TTC549 (cell line): Measurements from ENCODE around the gene MOV10L1.

Experiments
- FAIRE-seq: peaks from 2 replicates; lab custom pipeline; 2012; peaks lifted over from hg19 to GRCh38; lab: Jason Lieb, UNC

Gene MOV10L1

GRCh38 chr22:50058906-50059880 lies 30.6 kb upstream of the MOV10L1 start:
- FAIRE-seq = no peak

GRCh38 chr22:50059881-50060262 lies 29.9 kb upstream of the MOV10L1 start:
- FAIRE-seq = no peak

DNA sequence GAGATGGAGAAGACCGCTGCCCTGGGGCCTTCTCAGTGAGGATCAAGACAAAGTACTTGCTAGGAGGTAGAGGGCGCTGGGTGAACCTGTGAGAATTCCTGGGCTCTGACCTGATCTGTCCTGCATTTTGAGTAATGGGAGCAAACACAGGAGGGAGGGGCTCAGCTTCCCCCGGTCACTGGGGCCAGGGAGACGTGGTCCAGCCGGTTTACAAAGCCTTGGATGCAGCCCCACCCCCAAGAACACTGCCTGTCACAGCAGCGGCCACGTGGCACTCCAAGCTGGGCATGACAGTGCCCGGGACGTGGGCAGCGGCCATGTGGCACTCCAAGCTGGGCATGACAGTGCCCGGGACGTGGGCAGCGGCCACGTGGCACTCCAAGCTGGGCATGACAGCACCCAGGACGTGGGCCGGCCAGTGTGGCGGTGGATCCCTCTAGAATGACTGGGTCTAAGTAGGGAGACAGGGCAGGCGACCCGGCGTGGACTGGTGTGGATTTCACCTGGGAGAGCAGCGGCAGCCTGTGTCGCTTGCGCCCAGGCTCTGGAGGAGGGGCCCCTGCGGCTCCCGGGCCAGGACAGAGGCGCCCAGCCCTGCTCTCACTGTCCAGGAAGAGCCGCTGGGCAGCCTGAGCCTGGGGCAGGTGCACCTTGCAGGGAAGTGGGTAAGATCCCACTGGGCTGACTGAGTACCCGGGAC lies 29.2 kb upstream of the MOV10L1 start:
- no peak for FAIRE-seq

DNA sequence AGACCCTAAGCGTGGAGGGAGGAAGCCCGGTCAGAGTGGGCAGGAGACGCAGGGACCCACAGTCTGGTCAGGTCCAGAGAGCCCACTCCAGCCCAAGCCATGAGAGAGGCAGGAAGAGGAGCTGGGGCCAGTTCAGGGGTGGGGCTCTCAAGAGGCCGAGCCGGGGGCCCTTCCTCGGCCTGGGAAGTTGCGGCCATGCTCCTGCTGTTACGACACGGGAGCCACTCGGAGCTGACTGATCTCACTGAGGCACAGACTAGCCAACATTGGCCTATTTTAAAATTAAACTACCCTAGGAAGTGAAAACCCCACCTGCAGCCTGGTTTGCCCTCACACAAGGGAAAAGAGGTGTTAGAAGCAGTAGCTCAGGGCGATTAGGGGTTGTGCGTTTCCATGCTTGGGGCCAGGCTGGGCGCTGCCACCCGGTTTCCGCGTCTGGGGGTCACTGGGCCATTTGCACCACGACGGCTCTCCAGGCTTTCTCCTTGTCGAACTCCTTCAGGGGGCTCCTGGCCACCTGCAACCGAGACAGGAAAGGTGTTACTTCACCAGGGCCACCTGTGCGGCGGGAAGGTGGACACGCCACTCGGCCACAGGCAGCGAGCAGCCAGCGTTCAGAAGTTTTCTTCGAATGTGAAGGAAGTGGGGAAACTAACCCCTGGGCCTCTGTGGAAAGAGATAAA lies 28.5 kb upstream of the MOV10L1 start:
- no peak for FAIRE-seq

- no peak for FAIRE-seq
Measured at GRCh38 chr22:50061824-50062355, 27.9 kb upstream of the MOV10L1 start.

- no peak for FAIRE-seq
Measured at GRCh38 chr22:50062509-50063135, 27.2 kb upstream of the MOV10L1 start.

DNA sequence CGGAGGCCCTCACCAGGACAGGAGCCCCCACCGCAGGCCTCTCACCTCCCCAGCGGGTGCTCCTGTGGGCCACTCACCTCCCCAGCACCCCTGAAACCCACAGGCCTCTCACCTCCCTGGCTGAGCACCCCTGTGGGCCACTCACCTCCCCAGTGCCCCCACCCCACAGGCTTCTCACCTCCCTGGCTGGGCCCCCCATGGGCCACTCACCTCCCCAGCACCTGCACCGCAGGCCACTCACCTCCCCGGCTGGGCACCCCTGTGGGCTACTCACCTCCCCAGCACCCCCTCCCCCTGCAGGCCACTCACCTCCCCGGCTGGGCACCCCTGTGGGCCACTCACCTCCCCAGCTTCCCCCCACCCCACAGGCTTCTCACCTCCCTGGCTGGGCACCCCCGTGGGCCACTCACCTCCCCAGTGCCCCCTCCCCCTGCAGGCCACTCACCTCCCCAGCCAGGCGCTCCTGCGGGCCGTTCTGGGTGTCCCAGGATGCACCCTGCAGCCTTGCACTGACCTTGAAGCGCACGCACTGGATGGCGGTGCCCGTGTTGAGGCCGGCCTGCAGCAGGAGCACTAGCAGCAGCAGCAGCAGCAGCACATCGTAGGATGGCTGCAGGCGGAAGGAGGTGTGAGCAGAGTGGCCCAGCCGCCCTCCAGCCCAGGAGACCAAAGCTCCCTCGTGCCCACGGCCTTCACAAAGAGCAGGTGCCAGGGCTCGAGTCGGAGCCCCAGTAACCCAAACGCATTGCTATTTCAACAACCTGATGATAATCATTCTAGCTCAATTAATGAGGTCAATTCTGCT lies 26.0 kb upstream of the MOV10L1 start:
- no peak for FAIRE-seq

DNA sequence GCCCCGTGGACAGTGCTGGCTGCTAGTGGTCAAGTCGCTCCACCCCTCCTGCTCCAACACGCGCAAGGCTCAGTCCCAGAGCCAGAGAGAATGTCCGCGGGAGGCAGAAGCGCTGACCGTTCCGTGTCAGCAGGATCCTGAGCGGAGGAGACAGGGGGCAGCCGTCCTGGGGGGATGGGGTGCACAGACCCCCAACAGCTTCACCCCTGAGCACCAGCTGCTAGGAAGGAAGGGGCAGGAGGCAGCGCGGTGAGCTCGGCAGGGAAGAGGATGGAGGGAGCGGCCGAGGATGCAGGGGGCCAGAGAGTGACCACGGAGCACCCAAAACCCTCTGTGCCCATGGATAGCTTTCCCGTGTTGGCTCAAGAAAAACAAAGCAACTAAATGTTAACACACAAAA lies 25.4 kb upstream of the MOV10L1 start:
- FAIRE-seq = no peak

DNA sequence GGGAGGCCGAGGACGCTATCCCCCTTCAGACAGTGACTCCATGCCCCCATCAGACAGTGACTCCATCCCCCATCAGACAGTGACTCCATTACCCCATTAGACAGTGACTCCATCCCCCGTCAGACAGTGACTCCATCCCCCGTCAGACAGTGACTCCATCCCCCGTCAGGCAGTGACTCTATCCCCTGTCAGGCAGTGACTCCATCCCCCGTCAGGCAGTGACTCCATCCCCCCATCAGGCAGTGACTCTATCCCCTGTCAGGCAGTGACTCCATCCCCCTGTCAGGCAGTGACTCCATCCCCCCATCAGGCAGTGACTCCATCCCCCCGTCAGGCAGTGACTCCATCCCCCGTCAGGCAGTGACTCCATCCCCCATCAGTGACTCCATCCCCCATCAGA lies 22.6 kb upstream of the MOV10L1 start:
- no peak for FAIRE-seq

DNA sequence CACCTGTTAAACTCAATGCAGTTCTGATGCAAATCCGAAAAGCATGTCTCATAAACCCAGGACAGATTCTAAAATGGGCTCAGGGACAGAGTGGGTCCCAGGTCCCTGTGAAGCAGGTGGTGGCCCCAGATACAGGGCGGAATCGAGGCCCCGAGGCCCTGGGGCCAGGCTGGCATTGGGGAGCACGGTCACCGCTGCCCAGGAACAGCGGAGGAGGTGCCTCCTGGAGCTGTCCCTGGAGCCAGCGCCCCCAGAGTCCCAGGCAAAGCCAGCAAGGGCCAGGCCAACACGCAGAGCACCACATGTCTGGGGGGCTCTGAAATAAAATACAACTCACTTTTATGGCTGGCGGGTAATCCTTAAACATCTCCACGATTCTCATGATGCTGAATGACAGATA lies 21.7 kb upstream of the MOV10L1 start:
- no peak for FAIRE-seq

GRCh38 chr22:50070366-50070765 lies 19.4 kb upstream of the MOV10L1 start:
- no peak for FAIRE-seq

DNA sequence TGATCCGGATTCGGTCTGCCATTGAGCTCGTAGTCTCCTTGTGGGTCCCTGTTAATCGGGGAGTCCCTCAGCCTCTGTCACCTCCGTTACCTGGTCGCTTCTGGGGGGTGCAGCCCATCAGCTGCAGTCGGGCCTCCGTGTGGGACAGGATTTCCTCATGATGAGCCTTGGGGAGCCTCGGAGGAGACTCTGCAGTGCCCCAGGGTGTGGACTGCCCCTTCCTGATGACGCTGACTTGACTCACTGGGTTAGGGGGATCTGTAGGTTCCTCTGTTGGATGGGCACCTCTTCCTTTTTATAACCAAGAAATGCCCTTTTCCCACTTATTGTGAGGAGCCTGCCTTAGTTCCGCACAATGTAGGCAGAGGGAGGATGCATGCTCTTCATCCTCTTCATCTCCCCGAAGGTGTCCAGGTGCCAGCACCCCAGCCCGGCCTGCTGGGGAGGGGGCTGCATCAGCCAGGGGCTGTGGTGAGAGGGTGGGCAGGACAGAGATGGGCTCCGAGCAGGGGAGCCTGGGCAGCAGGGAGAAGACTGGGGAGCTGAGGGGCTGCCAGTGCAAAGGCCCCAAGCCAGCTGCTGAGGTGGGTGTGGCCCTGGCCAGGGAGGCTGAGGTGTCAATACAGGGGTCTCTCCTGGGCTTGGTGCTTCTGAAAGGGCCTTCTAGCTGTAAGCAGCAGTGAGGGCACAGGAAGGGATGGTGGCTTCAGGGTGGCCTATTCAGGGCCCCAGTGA lies 18.2 kb upstream of the MOV10L1 start:
- FAIRE-seq = no peak

DNA sequence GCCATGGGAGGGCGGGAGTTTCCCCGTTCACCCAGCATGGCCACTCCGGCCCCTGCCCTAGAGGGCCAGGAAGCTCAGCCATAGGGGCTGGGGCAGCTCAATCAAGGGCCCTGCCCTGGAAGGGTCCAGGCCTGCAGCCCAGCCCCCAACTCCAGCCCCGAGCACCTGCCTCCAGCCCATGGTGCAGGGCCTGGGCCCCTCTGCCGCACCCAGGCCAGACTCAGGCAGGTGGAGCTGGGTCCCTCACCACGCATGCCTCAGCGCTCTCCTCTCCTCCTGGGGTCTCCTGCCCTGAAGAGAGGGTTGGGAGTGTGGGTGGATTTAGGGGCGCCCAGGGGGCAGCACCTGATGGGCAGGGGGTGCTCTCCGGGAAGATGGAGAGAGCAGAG lies 17.6 kb upstream of the MOV10L1 start:
- no peak for FAIRE-seq

DNA sequence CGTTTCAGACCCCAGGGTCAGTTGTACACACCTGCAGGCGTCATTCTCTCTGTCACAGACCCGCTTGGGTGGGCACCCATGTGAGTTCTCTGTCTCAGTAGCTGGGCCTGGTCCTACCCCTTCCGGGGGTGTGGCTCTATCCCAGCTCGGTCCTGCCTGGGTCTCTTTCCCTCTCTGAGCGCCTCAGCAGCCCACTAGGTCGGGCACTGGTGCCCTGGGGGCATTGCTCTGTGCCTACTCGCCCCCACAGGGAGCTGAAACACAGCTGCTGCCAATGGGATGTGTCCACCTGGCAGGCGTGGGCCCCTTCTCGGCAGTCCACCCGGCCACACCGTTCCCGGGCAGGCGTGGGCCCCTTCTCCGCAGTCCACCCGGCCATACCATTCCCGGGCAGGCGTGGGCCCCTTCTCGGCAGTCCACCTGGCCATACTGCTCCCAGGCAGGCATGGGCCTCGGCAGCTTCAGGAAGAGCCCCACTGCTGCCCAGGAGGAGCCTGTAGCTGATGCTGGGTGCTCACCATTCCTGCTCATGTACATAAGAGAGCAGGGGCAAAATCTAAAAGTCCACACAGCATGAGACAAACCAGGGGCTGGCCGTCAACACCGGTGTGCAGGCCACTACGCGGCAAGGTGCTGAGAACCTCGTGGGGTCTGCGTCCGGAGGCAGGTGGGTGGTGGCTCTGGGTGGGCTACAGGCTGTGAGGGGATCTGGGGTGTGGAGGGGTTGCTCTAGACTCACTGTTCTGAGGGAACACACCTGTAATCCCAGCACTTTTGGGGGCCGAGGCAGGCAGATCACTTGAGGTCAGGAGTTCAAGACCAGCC lies 16.9 kb upstream of the MOV10L1 start:
- FAIRE-seq = no peak

DNA sequence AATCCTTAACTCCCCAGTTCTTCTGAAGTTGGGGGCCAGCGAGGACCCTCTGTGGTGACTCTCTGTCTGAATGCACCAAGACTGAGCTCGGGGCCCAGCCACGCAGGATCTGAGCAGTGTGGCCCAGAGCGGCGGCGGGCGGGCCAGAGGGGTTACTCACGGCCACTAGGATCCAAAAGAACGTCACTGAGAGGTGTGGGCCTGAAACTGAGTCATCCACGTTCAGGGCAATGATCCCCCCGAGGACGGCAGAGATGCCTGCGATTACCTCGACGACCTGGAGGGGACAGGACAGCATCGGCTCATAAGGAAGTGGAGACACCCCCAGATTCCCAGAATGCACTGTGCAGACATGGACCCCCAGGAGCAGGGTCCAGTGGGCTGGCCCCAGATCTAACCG lies 15.8 kb upstream of the MOV10L1 start:
- FAIRE-seq = no peak

DNA sequence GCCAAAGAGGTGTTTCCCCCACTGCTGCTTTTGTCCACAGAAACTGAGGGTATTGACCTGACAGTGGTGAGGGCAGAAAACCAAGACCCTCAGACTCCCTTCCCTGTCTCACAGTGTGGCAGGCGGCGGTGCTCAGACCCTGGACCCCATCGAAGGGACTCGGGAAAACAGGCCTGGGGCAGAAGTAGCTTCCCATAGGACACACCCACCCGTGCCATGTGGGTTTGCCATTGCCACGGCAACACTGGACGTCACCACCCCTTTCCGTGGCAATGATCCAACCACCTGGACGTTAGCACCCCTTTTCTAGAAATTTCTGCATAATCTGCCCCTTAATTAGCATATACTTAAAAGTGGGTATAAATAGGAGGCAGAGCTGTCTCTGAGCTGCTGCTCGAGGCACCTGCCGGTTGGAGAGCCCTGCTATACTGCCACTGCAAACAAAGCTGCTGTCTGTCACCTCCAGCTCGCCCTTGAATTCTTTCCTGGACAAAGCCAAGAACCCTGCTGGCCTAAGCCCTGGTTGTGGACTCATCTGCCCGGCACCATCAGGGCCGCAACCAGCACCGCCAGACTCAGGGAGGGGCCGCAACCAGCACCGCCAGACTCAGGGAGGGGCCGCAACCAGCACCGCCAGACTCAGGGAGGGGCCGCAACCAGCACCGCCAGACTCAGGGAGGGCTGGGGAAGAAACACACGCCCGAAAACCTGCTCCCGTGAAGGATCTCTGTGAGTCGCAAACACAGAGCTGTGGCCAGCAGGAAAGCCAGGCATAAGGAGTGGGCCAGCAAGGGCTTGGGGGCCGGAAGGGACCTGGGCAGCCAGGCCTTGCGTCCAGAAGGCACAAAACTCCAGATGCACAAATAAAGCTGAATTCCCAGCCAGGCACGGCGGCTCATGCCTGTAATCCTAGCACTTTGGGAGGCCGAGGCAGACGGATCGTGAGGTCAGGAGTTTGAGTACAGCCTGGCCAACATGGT lies 15.0 kb upstream of the MOV10L1 start:
- FAIRE-seq = no peak

- FAIRE-seq = no peak
Measured at GRCh38 chr22:50076646-50077535, 12.9 kb upstream of the MOV10L1 start.

DNA sequence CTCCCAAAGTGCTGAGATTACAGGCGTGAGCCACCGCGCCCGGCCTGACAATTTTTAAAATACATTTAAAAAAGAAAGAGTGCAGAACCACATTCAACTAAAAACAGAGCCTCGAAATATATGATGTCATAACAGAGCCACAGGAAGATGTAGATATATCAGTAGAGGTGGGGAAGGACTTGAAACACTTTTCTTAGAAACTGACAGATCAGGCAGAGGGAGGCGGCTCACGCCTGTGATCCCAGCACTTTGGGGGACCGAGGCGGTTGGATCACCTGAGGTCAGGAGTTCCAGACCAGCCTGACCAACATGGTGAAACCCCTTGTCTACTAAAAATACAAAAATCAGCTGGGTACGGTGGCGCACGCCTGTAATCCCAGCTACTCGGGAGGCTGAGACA lies 11.6 kb upstream of the MOV10L1 start:
- FAIRE-seq = no peak
